ENCODE results near the gene UCP3. TPM values are rescaled to one million over a fixed set of nuclear protein-coding genes. Genes with fewer than 3 reads are reported as not detected.

UCP3 gene
- total and polyA plus RNA-seq, 4 donors = 0.07 to 1.3 (median 0.34) TPM

GRCh38 chr11:74050465-74050864 is 41.6 kb upstream of the UCP3 start (continued):
- TF ChIP-seq FOXA2 (IDR thresholded peaks at IDR 0.05) (no peak), RAD21 (IDR thresholded peaks at IDR 0.05) (no peak), MAX (IDR thresholded peaks at IDR 0.05) (no peak), GABPA (IDR thresholded peaks at IDR 0.05 in 1 of 2, conservative IDR thresholded peaks at IDR 0.05 in 1 of 2) (no peak), HNF4G (IDR thresholded peaks at IDR 0.05) (no peak)

GRCh38 chr11:74048993-74049392 is 40.1 kb upstream of the UCP3 start:
- H3K27me3 ChIP-seq (ENCODE audit: control insufficient read depth in 4 of 4, insufficient read depth in 4 of 4, low read length in 3 of 4) = no peaks in the 10 kb centered on the region
- H3K9ac ChIP-seq (ENCODE audit: low read depth in 1 of 2, low read length in 2 of 2) = no peak overlapping the region
- H3K36me3 ChIP-seq (ENCODE audit: control insufficient read depth in 4 of 4, insufficient read depth in 3 of 4, low read depth in 1 of 4, low read length in 3 of 4) = peaks cover 2 to 12% (median 6%) of the 10 kb centered on the region in 4 donors
- DNase-seq (ENCODE audit: low spot score) = no peak
- 97% methylated on average over 5 of the region's 5 CpGs for WGBS
- no peak overlapping the region for H3K27ac ChIP-seq (ENCODE audit: low read depth in 1 of 2, low read length in 2 of 2)
- H3K4me3 ChIP-seq (ENCODE audit: low read depth in 1 of 3, low read length in 3 of 3) = no peak overlapping the region
- no peaks in the 10 kb centered on the region for H3K9me3 ChIP-seq (ENCODE audit: control insufficient read depth in 4 of 4, low read length in 3 of 4)
- TF ChIP-seq JUND (IDR thresholded peaks at IDR 0.05) = no peak
- TF ChIP-seq FOXA2 (IDR thresholded peaks at IDR 0.05) = no peak
- no peak for TF ChIP-seq TAF1 (conservative IDR thresholded peaks at IDR 0.05)
- TF ChIP-seq GABPA (IDR thresholded peaks at IDR 0.05 in 1 of 2, conservative IDR thresholded peaks at IDR 0.05 in 1 of 2) = no peak
- no peak for TF ChIP-seq REST (IDR thresholded peaks at IDR 0.05)
- TF ChIP-seq HNF4A (conservative IDR thresholded peaks at IDR 0.05) = no peak
- TF ChIP-seq ATF3 (IDR thresholded peaks at IDR 0.05) = no peak
- no peak for TF ChIP-seq ZBTB33 (IDR thresholded peaks at IDR 0.05)
- no peak for TF ChIP-seq YY1 (IDR thresholded peaks at IDR 0.05)
- no peak for TF ChIP-seq CTCF (IDR thresholded peaks at IDR 0.05; ENCODE audit: low read depth, low read length, missing input control)
- no peak for TF ChIP-seq RAD21 (IDR thresholded peaks at IDR 0.05)
- TF ChIP-seq HNF4G (IDR thresholded peaks at IDR 0.05) = no peak
- TF ChIP-seq MAX (IDR thresholded peaks at IDR 0.05) = no peak
- no peaks in the 10 kb centered on the region for H3K4me1 ChIP-seq (ENCODE audit: control insufficient read depth in 4 of 4, insufficient read depth in 4 of 4, low read length in 3 of 4)
